ENCODE results near the gene GCC1. TPM values are rescaled to one million over a fixed set of nuclear protein-coding genes. Genes with fewer than 3 reads are reported as not detected.
"Not testable (repeated sequence)": the region's sequence is repeated elsewhere in the genome, so short reads cannot be mapped to it uniquely, and the experiment has no call there.

Gene GCC1
- total RNA-seq, 1 experiment from 2014 or later = 16.9 TPM

DNA sequence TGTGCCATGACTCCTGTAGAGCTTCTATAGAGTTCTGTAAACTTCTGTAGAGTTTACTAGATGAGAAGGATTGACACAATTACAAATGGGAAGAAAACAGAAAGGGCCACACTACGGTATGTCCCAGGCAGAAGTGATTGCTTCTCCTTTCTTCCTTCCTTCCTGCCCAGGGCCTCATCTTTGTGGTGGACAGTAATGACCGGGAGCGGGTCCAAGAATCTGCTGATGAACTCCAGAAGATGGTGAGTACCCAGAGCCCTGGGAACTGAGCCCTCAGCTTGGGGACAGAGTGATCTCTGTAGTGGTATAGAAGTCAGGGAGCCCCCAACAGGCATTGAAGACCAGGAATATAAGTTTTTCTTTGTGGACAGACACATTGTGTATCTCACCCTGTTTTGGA lies 4.5 kb upstream of the GCC1 start:
- no peak for DNase-seq (ENCODE audit: low spot score)

GRCh38 chr7:127588697-127589482 lies 3.5 kb upstream of the GCC1 start:
- DNase-seq (ENCODE audit: low spot score) = peak; percentile 54

- DNase-seq (ENCODE audit: low spot score) = peak; percentile 60
Observed at GRCh38 chr7:127588019-127588696, 2.8 kb upstream of the GCC1 start, which contains the start of gene ARF5. Gene ARF5, plus strand, starts transcription at chr7:127588411. Its CDS starts 88 bp downstream, at chr7:127588499.

GRCh38 chr7:127587663-127588018 lies 2.2 kb upstream of the GCC1 start:
- no peak for DNase-seq (ENCODE audit: low spot score)

- DNase-seq (ENCODE audit: low spot score) = no peak
Observed at GRCh38 chr7:127586346-127586745, 950 bp upstream of the GCC1 start.

DNA sequence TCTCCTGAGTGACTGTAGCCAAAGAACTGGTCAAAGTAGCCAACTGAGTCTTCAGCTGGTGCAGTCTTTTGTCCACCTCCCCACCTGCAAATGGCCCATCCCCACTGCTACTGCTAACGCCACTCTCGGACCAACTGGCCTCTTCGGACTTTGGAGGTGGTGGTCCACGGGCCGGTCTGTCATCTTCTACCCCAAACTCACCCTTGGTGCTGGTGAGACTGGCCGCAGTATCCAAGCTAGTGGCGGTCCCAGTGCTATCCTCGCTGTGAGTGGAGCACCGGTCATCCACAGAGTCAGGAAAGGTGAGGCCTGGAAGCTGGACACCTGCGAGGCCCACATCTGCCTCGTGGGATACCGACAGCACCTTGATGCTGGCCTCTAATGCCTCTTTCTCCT lies 750 bp downstream of the GCC1 start:
- DNase-seq (ENCODE audit: low spot score) = no peak

DNA sequence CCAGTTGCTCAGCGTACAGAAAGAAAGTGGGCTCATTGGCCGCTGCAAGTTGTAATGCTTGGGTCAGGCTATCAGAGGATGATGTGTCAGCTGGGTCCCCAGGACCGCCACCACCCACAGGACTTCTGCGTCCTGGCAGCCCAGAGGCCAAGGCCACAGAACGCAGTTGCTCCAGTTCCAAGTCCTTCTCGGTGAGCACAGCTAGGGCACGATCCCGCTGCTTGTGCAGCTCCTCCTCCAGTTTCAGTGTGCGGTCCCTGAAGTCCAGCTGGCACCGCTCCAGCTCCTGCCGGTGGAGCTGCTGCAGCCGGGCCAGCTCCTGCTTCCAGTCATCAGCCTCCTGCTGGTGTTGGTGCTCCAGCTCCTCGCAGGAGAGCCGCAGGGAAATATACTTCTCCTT lies 3.0 kb downstream of the GCC1 start:
- DNase-seq (ENCODE audit: low spot score) = no peak

GRCh38 chr7:127581716-127582115 lies 3.7 kb downstream of the GCC1 start:
- no peak for DNase-seq (ENCODE audit: low spot score)

GRCh38 chr7:127580612-127581011 lies 4.8 kb downstream of the GCC1 start:
- no peak for DNase-seq (ENCODE audit: low spot score)

DNA sequence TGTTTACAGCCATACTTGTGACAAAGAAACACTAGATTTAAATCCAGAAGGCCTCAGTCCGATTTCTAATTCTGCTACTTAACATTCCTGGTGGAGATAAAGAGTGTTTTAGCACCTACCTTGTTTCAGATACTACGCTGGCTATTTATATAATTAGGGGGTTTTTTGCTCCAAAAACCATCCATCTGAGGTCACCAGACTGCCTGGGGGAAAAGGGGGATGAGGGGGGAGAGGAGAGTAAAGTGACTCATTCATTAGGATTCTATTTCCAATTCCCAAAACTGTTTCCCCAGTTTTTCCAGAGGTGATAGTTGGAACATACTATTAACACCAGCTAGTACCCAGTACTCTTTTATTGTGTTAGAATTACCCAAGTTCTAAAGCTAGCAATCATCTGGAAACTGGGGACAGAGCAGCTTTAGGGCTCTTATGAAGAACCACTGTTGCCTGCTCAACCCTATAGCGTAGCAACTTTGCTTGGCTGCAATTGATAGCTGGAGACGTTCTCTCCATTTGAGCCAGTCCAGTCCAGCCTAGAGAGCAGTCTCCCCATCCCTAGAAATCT lies 6.6 kb downstream of the GCC1 start:
- DNase-seq (ENCODE audit: low spot score) = no peak

DNA sequence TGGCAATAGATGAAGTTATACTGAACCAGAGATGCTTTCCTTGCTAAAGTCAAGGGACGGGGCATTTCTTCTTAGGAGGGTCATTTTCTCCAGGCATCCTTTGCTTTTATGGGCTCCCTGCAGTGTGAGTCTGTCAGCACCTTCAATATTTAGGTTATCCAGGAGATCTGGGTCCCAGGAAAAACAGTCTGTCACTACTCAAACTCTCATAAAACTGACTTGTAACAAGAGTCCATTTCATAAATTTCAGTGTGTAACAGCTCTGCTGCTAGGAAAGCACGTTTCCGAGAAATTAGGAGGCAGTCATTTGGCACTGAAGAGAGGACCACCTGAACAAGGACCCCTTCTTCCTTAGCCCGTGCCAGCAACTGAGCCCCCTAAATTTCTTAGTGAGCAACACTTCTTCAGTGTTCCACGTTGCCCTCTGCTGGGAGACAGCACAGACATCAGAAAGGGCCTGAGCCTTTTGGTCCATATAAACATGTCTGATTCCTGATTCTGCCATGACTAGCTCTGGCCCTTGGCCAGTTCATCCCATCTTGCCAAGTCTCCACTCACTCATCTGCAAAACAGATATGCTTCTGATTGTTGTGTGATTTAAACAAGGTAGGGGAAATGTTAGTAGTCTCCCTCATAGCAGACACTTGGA lies 7.2 kb downstream of the GCC1 start:
- peak; percentile 27 for DNase-seq (ENCODE audit: low spot score)

GRCh38 chr7:127571741-127572505 lies 13.5 kb downstream of the GCC1 start:
- DNase-seq (ENCODE audit: low spot score) = peak; percentile 86

- DNase-seq (ENCODE audit: low spot score) = not testable (repeated sequence)
Observed at GRCh38 chr7:127568034-127568433, 17.4 kb downstream of the GCC1 start.

- no peak for DNase-seq (ENCODE audit: low spot score)
Observed at GRCh38 chr7:127566242-127566641, 19.2 kb downstream of the GCC1 start.

- DNase-seq (ENCODE audit: low spot score) = no peak
Observed at GRCh38 chr7:127557803-127558202, 27.6 kb downstream of the GCC1 start.

- DNase-seq (ENCODE audit: low spot score) = no peak
Observed at GRCh38 chr7:127556404-127556803, 29.0 kb downstream of the GCC1 start.

GRCh38 chr7:127551941-127552340 lies 33.5 kb downstream of the GCC1 start:
- no peak for DNase-seq (ENCODE audit: low spot score)

DNA sequence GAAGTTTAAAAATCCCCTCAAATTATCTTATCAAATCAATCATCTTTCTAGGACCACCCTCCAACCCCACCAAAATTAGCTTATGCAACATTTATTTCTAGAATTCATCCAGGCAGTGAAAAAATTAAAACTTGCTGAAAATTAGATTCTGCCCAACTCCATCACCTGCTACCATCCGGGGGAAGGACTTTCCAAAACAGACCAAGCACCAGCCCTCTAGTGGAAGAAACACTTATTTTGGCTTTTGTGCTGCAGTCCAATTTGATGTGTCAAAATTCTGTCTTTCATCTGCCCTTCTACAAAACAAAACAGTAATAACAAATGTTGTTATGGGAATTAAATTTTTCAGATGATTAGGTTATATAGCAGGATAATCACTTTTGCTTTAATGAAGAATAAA lies 35.1 kb downstream of the GCC1 start:
- no peak for DNase-seq (ENCODE audit: low spot score)

DNA sequence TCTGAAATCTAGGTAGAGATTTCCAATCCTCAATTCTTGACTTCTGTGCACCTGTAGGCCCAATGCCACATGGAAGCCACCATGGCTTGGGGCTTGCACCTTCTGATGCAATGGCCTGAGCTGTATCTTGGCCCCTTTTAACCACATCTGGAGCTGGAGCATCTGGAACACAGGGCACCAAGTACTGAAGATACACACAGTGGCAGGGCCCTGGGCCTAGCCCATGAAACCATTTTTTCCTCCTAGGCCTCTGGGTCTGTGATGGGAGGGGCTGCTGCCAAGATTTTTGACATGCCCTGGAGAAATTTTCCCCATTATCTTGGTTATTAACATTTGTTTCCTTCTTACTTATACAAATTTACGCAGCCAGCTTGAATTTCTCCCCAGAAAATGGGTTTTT lies 39.1 kb downstream of the GCC1 start:
- DNase-seq (ENCODE audit: low spot score) = no peak

DNA sequence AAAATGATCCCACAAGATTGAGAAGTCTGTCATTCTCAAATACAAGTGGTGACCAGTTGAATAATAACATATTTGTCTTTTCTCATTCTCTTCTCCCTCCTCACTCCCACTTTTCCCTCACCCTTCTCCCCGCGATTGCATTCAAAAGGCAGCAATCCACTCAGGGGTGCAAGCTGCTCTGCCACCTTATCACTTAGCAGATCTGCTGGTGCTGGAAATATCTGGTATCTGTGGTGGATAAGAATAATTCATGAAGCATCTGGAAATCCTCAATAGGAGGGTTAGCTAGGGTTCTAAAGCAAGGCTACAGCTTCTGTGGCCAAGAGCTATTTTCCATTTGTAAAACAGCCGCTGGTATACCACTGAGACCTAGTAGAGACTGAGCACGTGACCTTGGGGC lies 43.8 kb downstream of the GCC1 start:
- no peak for DNase-seq (ENCODE audit: low spot score)

DNA sequence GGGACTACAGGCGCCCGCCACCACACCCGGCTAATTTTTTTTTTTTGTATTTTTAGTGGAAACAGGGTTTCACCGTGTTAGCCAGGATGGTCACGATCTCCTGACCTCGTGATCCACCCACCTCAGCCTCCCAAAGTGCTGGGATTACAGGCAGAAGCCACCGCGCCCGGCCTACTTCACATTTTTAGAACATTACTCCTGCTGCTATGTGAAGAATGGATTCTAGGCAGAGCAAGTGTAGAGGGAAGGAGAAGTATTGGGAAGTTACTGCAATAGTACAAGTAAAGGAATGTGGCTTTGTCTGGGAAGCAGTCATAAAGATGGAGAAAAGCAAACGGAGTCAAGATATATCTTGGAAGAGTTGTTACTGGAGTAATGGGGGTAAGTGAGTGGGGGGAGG lies 44.9 kb downstream of the GCC1 start:
- DNase-seq (ENCODE audit: low spot score) = not testable (repeated sequence)

GRCh38 chr7:127539116-127539515 lies 46.3 kb downstream of the GCC1 start:
- no peak for DNase-seq (ENCODE audit: low spot score)

All from H4 (cell line).